GM20000 (cell line): ENCODE measurements around the gene ROBO1.

Experiments
- DNase-seq: peaks from one replicate; pipeline ENCODE4 v3.0.0; 2012; ENCODE audit warnings: low spot score
- CTCF ChIP-seq: IDR thresholded peaks from 2 replicates; pipeline ENCODE4 v1.5.1; 2012; ENCODE audit warnings: mild to moderate bottlenecking, control low read depth; ENCODE audit errors: extremely low read depth, missing control alignments

Gene ROBO1

DNA sequence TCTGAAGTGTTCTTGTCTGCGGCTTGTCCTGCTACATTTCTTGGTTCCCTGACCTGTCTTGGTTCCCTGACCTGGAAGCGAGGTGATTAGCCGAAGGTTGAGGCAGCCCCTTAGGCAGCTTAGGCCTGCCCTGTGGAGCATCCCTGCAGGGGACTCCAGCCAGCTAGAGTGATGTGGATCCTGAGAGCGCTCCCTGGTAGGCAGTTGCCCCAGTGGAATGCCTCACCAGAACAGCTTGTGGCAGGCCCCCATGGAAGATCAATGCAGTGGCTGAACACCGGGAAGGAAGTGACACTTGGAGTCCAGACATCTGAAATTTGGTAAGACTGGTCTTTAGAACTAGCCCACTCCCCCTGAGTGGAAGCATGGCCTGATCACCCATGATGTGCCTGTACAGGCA is 5.5 kb upstream of the ROBO1 start:
- TF ChIP-seq CTCF, result no peak
- DNase-seq, result no peak

DNA sequence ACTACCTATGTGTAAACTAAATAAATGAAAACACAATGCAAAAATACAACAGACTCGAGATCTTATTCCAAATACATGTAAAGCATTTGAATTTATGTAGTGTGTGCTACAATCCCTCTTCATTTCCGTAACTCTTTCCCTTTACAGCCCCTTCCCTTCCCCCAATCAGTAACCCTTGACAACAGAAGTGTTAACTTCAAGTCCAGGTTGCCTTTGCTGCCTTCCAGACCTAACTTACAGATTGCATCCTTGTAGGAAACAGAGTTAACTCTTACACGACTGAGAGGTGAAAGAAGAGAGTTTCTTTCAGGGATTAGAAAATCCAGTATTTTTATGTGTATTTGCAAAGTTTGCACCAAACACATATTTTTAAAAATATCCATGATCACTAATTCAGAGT is 1.4 kb upstream of the ROBO1 start:
- DNase-seq, result no peak
- no peak for TF ChIP-seq CTCF

- DNase-seq, result no peak
- TF ChIP-seq CTCF, result no peak
Measured at GRCh38 chr3:79767194-79767904, 449 bp downstream of the ROBO1 start.

DNA sequence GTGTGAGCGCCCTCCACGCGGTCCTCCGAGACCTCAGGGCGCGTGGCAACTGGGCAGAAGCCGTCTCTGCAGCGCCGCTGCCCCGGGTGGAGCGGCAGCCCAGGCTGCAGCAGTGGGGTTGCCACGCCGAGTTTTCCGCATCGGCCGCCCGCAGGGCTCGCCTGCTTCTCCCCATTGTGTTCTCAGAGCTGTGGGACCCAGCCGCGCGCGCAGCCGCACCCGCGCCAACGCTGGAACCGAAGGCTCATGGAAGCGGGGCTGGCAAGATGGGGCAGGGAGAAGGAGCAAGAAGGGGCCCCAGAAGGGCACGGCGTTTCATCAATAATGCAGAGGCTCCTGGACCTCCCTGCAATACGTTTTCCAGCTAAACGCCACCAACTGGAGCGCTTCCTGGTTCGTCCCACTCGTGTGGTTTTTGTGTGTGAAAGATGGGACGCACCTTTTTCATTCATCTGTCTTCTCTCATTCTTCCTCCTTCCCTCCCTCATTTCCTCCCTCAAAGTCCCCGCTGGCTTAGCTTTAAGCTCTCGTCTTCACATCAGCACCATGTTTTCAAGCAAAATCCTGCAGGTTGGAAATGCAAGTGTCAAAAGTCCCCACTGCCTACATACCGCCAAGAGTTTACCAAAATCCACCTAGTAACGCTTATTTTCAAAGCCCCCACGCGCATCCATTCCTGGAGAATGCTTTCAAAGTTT is 1.2 kb downstream of the ROBO1 start:
- DNase-seq, result no peak
- no peak for TF ChIP-seq CTCF

GRCh38 chr3:79765911-79766310 is 1.9 kb downstream of the ROBO1 start:
- no peak for TF ChIP-seq CTCF
- DNase-seq, result no peak

GRCh38 chr3:79761441-79761840 is 6.4 kb downstream of the ROBO1 start:
- TF ChIP-seq CTCF, result no peak
- no peak for DNase-seq

DNA sequence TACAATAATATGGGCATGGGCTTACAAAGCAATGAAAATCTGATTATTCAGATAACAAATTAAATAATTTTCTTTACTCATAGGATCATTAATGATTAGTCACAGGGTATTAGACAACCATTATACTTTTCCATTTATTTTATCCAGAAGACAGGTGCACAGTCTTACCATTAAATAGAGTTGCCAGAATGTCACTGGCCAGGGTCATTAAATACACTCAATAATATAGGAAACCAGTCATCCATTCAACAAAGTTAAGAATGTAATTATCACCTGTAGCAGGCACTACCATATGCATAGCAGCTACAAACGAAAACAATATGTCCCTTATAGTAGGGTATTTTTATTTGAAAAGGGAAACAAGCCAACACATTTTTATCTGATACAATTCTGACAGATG is 16.1 kb downstream of the ROBO1 start:
- no peak for DNase-seq
- no peak for TF ChIP-seq CTCF
